GM19239 (cell line): ENCODE data around the gene ZER1.

Experiments used
- DNase-seq: peaks from one replicate; pipeline ENCODE4 v3.0.0; 2011; ENCODE audit warnings: low spot score; ENCODE audit not compliant: insufficient read length
- FAIRE-seq: peaks from 2 replicates; lab custom pipeline; 2011; peaks lifted over from hg19 to GRCh38; lab: Jason Lieb, UNC

The ZER1 gene

DNA sequence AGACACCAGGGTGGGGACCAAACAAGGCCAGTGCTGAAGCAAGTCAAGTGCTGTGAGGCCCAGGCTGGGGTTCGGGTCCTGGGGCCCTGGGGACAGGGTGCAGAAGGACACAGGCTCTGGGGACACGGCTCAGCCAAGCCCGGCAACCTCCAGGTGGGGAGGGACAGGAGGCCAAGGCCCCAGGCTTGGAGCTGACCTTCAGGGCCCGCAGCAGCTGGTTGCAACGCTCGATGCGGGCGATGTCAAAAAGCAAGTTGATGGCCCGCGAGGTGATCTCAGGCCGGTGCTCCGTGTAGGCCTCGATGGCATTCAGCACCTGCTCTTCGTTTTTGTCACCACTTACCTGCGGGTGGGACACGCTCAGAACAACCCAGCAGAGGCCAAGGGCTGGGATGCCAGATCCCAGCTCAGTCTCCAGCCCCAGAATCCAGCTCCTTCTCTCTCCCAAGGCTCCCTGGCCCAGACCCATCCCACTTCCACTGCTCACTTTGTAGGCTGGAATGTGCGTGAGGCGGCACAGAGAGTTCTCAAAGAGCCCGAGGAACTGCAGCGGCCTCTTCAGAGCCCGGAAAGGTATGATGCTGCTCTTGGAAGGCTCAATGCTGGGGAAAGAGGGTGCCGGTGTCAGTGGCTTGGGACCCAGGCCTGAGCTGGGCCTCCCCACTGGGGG is 20.7 kb downstream of the ZER1 start:
- FAIRE-seq (no peak), DNase-seq (no peak)

- no peak for DNase-seq
Observed at GRCh38 chr9:128747241-128747640, 24.5 kb downstream of the ZER1 start.

DNA sequence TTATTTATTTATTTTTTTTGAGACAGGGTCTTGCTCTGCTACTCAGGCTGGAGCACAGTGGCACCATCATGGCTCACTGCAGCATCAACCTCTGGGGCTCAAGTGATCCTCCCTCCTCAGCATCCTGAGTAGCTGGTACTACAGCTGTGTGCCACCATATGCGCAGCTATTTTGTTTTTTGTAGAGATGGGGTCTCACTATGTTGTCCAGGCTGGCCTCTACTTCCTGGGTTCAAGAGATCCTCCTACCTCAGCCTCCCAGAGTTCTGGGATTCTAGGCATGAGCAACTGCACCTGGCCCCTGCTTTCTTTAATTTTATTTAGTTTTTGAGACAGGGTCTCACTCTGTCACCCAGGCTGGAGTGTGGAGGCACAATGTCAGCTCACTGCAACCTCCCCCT is 28.3 kb downstream of the ZER1 start:
- FAIRE-seq (no peak), DNase-seq (no peak)

More at GRCh38 chr9:128747241-128747640, 24.5 kb downstream of the ZER1 start:
- FAIRE-seq = no peak

DNA sequence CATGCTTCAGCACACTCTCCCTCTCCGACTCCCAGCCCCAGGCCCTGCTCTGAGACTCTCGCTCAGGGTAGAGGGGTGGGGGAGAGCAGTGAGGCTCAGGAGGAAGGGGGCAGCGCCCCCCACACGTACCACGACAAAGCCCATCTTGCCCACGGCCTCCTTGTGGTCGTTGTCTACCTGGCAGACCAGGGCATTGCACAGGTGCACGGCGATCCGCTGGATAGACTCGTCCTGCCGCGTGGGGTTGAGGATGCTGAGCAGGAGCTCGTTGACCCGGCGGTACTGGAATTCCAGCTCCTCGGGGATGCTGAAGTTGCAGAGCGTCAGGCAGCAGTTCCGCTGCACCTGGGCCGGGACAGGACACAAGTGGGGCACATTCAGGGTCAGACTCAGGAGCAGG is 29.3 kb downstream of the ZER1 start:
- FAIRE-seq = no peak
- DNase-seq = no peak

DNA sequence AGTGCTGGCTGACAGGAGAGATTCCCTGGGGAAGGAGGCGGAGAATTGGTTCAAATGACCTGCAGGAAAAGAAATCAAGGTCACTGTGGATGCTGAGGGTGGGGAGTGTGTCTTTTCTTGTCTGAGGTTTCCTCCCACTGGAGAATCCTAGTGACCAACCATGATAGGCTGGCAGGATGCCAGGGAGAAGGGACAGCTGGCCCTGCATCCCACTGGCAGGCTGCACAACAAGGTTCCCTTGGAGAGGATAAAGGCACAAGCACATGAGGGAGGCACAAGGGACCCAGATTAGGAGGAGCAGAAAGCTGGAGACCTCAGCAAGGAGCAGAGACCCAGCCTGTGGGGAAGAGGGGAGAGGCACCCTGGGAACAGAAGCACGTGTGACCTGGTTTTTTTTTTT is 36.4 kb downstream of the ZER1 start:
- FAIRE-seq (no peak), DNase-seq (no peak)

DNA sequence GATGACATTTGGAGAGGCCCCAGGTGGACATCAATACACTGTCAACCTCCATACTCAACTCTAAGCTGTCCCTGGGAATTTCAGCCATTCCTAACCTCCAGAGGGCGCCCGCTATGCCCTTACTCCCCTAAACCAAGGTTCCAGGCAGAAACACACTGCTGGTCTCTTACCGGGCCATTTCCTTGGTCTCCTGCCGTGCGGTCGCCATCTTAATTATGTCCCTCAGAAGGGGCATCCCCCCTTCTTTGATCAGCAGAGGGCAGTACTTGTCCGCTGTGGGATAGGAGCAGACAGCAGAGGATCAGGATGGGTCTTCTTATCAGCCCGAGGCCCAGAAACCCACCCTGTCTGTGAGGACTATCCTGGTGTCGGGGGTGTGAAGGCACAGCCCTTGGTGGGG is 38.5 kb downstream of the ZER1 start:
- no peak for DNase-seq
- FAIRE-seq = peak; percentile 62

GRCh38 chr9:128732576-128732975 is 39.2 kb downstream of the ZER1 start:
- FAIRE-seq (no peak), DNase-seq (no peak)

DNA sequence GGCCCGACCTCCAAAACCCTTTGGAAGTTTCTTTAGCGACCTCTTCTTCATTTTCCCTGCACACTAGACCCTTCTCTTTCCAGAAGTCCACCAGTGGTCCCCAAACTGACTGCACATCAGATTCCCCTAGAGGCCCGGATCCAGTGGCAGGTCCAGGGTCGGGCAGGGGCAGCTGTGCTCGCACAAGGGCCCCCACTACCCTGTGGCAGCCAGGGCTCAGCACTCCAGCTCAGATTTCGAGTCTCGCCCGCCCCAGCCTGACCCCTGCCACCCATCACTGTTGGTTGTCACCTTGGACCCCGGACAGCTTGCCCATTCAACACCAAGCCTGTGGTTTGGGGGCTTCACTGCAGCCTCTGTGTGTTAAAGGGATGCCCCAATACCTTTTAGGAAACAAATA is 40.0 kb downstream of the ZER1 start:
- FAIRE-seq = no peak
- DNase-seq = no peak

DNA sequence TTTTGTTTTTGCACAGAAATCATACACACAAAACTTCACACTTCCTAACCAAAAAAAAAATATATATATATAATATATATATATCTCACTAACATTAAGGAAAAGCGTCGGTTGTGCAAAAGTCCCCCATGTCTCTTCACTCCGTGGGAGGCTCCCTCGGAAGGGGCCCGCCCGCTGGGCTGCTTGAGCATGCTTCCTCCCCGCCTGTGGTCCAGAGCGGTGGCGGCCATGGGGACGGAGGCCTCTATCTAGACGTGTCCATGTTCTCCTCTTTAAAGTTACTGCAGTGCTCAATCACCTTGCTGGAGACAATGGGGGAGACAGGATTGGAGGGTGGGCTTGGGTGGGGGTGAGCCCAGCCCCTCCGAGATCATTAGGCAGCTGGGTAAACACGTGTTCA is 40.6 kb downstream of the ZER1 start:
- DNase-seq (no peak), FAIRE-seq (no peak)

DNA sequence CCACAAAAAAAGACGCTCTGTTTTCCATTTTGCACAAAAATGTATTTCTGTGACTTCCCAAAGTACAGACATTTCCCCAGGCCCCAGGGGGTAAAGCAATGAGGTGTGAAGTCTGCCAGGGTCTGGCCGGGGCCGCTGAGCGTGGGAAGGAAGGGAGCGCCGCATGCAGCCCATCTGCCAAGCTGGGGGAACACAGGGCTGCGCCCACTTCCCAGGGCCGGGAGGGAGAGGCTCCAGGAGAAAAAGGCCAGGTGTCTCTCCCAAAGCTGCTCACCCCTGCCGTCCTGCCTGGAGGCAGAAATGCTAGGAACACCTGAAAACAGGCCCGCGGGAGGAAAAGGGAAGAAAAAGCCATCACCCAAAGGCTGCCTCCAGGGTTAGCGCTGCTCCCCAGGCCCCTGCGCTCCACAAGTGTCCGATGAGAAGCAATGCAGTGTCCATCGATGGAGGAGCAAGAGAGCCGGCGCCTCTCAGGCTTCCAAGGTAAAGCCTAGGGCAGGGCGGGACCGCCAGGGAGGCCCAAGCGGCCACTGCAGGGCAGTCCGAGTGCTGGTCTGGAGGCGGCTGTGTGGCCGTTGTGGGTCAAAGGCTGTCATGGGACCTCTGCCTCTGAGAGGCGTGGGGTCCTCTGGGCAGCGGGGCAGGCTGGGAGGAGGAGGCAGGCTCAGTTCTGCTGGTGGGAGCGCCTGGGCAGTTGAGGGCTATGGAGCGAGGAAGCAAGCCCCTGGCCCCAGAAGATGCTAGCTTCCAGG is 41.8 kb downstream of the ZER1 start:
- FAIRE-seq (no peak), DNase-seq (no peak)

DNA sequence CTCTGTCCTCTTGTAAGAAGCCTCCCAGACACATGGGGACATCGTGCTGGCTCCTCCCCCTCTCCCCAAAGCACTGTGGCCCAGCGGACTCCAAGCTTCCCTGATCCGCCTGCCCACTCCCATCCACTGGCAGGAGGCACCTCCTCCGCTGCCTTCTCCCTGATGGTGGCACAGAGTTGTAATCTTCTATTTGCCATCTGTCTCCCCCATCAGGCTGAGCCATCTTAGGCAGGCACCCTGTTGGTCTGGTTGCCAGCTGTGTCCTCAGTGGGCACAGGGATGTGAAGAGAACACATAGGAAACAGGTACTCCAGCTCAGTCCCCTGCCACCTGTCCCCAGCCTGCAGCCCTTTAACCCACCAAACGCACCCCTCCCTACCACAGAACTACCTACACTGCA is 42.4 kb downstream of the ZER1 start:
- DNase-seq (no peak), FAIRE-seq (no peak)

DNA sequence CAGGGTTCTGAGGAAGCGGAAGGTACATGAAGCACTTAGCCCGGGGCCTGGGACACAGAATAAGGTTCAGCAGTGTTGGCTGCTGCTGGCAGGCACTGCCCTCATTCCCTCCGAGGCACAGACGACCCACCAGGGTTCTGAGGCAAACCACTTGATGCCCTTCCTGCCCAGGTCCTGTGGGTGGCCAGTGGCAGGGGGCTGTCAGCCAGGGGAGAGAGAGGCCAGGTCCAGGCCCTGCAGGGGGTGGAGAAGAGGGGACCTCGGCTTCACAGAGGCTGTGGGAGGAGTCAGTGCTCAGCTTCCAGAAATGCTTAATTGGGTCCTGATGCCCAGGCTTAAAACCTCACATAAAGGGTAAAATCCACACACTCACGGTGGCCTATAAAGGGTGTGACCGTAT is 43.4 kb downstream of the ZER1 start:
- FAIRE-seq = no peak

GRCh38 chr9:128727640-128728248 is 44.0 kb downstream of the ZER1 start:
- FAIRE-seq (no peak), DNase-seq (no peak)

More for the DNA sequence above, 43.4 kb downstream of the ZER1 start:
- no peak for DNase-seq

DNA sequence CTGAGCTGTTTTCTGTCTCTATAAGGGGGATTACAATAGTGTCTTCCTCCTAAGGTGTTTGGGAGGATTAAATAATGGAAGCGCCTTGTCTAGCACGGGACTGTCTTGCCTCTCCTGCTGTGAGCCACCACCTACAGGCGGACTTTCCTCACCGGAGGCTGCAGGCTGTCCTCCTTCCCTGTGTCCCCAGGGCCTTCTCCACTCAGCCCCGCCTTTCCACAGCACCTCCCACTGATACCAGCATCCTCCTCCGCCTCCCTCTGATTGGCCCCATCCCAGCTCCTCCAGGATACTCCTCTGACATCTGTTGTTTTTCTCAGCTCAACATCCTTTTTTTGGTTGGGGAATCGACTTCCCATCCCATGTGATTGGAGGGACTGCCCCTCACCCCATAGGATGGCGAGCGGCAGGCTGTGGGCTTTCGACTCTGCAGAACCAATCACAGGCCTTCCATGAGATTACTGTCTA is 46.9 kb downstream of the ZER1 start:
- FAIRE-seq (no peak), DNase-seq (peak; percentile 64)

DNA sequence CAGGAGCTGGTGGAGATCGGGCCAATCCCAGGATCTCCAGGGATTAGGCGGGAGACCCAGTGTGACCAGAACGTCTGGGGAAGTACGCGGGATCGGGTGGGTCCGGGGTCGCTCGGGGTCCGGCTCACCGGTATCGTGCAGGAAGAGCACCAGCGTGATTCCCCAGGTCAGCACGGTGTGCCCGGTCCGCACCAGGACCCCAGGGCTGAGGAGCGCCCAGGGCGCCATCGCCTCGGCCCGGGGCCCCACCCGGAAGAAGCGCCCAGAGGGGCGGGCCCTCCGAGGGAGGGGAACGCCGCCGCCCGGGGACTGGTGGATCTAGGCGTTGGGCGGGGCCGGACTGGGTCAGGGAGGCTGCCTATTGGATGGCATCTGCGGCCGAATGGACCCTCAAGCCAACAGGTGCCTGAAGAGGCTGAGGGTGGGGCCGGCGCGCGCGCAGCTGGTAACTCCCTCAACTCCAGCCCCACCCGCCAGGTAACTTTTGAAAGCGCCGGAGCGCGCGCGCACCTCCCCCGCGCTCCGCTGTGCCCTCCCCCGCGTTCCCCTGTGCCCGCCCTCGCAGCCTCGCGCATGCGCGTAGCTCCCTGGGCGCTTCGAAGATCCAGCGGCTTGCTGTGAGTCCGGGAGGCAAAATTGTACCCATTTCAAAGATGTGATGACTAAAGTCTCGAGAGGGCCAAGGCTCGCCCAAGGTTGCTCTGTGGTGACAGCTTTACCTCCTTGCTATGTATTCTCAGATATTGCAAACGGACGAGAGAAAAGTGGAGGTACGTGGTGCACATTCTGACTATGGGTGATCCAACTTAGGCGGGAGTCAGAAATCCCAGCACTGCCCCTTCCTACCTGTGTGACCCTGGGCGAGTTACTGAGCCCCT is 47.6 kb downstream of the ZER1 start, which contains the start of gene ZDHHC12:
ZDHHC12 (minus strand) TSS at position 262 of the 878 bp plus-strand sequence; CDS start at position 228, 34 bp downstream.
- FAIRE-seq = peak; percentile 98
- peak; percentile 100 for DNase-seq

GRCh38 chr9:128723352-128723865 is 48.3 kb downstream of the ZER1 start:
- DNase-seq (no peak), FAIRE-seq (no peak)

DNA sequence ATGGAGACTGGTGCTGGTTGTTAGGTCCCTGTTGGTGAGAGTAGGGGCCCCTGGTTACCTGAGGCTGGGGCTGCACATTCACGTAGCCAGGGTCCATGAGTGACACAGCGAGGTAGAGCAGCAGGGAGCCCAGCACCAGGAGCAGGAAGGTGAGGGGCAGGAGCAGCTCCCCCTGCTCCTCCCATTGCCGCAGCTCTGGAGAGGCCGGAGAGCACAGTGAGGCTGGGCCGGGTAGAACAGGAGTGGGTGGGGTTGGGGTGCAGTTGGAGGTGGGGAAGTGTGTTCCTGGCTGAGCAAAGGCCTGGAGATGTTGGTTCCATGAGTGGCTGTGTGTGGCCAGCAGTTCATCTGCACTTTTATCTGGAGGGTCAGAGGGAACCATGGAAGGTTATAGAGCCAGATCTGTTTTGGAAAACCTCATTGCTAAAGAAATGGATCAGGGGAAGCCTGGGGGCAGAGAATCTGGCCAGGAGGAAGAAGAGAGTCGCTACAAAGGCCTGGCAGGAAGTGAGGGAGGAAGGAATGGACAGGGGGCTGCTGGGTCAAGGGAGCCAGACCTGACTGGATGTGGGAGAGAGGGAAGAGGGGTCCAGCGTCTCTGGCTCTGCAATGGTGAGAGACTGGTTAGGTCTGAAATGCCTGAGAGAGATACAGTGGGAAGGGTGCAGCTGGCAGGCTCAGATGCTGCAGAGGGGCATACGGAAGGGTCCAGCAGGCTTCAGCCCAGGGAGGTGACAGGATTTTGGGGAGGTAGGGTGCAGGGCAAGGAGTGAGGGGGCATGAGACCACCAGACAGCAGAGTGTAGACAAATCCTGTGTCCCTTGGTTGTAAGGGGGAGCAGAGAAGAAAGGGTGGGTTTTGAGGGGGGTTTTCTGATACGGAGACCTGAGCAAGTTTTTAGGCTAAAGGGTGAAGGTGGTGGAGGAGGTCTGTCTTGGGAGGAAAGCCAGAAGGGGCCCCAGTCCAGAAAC is 49.1 kb downstream of the ZER1 start:
- no peak for FAIRE-seq

GRCh38 chr9:128721487-128722010 is 50.2 kb downstream of the ZER1 start:
- DNase-seq (no peak), FAIRE-seq (no peak)

More for the DNA sequence above, 49.1 kb downstream of the ZER1 start:
- no peak for DNase-seq
